HG02973 (cell line): ENCODE measurements around the gene PCSK5.
"Not testable (repeated sequence)": the region's sequence is repeated elsewhere in the genome, so short reads cannot be mapped to it uniquely, and the experiment has no call there.

Experiments
- ATAC-seq: cut with Tn5 transposase; IDR thresholded peaks from one replicate; pipeline ENCODE4 v1.9.1; 2021; ENCODE audit warnings: moderate library complexity; ENCODE audit not compliant: unreplicated experiment

The PCSK5 gene

GRCh38 chr9:75890472-75891276 is at the start of gene PCSK5:
PCSK5 (plus strand) TSS chr9:75890673; CDS start chr9:75891182, 509 bp downstream.
- peak; percentile 78 for ATAC-seq

GRCh38 chr9:75844321-75844720 is 46.2 kb upstream of the PCSK5 start:
- ATAC-seq = no peak

- ATAC-seq = no peak
Observed at GRCh38 chr9:75845806-75846205, 44.7 kb upstream of the PCSK5 start.

GRCh38 chr9:75847085-75847484 is 43.4 kb upstream of the PCSK5 start:
- no peak for ATAC-seq

GRCh38 chr9:75850459-75851200 is 39.8 kb upstream of the PCSK5 start:
- ATAC-seq = no peak

GRCh38 chr9:75851917-75852316 is 38.6 kb upstream of the PCSK5 start:
- ATAC-seq = no peak

- no peak for ATAC-seq
Observed at GRCh38 chr9:75852746-75853145, 37.7 kb upstream of the PCSK5 start.

- no peak for ATAC-seq
Observed at GRCh38 chr9:75855509-75855908, 35.0 kb upstream of the PCSK5 start.

- no peak for ATAC-seq
Observed at GRCh38 chr9:75858497-75859092, 31.9 kb upstream of the PCSK5 start.

GRCh38 chr9:75864266-75864665 is 26.2 kb upstream of the PCSK5 start:
- no peak for ATAC-seq

GRCh38 chr9:75866273-75866871 is 24.1 kb upstream of the PCSK5 start:
- ATAC-seq = no peak

GRCh38 chr9:75868526-75868925 is 21.9 kb upstream of the PCSK5 start:
- ATAC-seq = not testable (repeated sequence)

GRCh38 chr9:75869236-75869635 is 21.2 kb upstream of the PCSK5 start:
- no peak for ATAC-seq

GRCh38 chr9:75870450-75870849 is 20.0 kb upstream of the PCSK5 start:
- no peak for ATAC-seq

GRCh38 chr9:75871624-75872023 is 18.8 kb upstream of the PCSK5 start:
- no peak for ATAC-seq

GRCh38 chr9:75873712-75874111 is 16.8 kb upstream of the PCSK5 start:
- no peak for ATAC-seq

GRCh38 chr9:75876999-75877640 is 13.4 kb upstream of the PCSK5 start:
- ATAC-seq = no peak

- ATAC-seq = no peak
Observed at GRCh38 chr9:75878488-75878860, 12.0 kb upstream of the PCSK5 start.

GRCh38 chr9:75880618-75881017 is 9.9 kb upstream of the PCSK5 start:
- ATAC-seq = no peak

GRCh38 chr9:75881761-75882160 is 8.7 kb upstream of the PCSK5 start:
- ATAC-seq = no peak

GRCh38 chr9:75885652-75886051 is 4.8 kb upstream of the PCSK5 start:
- ATAC-seq = no peak
